HL-60 (cell line): ENCODE data around the gene DUSP5.

Experiments used
- POLR2AphosphoS5 ChIP-seq: IDR thresholded peaks from 2 replicates; pipeline ENCODE4 v1.6.1; 2012; ENCODE audit warnings: low read depth
- TF ChIP-seq, protein P1 (sequence below): IDR thresholded peaks from one replicate; pipeline ENCODE4 v1.5.1; 2011; ENCODE audit warnings: low read length, control low read depth, inconsistent platforms; ENCODE audit not compliant: insufficient read depth
- TF ChIP-seq, protein P2 (sequence below): IDR thresholded peaks from 2 replicates; pipeline ENCODE4 v1.6.1; 2012; ENCODE audit warnings: low read depth; ENCODE audit not compliant: insufficient replicate concordance

DNA sequence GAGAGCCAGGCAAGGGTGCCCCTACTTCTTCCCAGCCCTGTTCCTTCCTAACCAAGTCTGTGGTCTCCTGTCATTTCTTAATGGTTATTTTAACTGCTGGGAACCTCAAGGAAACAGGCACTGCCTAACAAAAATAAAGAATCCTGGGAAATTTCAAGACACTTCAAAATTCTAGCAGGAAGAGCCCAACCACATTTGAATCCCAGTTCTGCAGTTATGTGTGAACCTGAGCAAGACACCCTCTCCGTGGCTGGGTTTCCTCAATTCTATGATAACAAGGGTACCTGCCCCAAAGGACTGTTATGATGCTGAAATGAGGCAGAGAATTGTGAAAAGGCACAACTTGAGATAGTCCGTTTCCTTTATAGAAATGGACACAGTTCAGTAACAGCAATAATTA lies 36.2 kb upstream of the DUSP5 start:
- TF ChIP-seq, protein P1, sequence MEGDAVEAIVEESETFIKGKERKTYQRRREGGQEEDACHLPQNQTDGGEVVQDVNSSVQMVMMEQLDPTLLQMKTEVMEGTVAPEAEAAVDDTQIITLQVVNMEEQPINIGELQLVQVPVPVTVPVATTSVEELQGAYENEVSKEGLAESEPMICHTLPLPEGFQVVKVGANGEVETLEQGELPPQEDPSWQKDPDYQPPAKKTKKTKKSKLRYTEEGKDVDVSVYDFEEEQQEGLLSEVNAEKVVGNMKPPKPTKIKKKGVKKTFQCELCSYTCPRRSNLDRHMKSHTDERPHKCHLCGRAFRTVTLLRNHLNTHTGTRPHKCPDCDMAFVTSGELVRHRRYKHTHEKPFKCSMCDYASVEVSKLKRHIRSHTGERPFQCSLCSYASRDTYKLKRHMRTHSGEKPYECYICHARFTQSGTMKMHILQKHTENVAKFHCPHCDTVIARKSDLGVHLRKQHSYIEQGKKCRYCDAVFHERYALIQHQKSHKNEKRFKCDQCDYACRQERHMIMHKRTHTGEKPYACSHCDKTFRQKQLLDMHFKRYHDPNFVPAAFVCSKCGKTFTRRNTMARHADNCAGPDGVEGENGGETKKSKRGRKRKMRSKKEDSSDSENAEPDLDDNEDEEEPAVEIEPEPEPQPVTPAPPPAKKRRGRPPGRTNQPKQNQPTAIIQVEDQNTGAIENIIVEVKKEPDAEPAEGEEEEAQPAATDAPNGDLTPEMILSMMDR: no peak
- TF ChIP-seq POLR2AphosphoS5: no peak
- TF ChIP-seq, protein P2, sequence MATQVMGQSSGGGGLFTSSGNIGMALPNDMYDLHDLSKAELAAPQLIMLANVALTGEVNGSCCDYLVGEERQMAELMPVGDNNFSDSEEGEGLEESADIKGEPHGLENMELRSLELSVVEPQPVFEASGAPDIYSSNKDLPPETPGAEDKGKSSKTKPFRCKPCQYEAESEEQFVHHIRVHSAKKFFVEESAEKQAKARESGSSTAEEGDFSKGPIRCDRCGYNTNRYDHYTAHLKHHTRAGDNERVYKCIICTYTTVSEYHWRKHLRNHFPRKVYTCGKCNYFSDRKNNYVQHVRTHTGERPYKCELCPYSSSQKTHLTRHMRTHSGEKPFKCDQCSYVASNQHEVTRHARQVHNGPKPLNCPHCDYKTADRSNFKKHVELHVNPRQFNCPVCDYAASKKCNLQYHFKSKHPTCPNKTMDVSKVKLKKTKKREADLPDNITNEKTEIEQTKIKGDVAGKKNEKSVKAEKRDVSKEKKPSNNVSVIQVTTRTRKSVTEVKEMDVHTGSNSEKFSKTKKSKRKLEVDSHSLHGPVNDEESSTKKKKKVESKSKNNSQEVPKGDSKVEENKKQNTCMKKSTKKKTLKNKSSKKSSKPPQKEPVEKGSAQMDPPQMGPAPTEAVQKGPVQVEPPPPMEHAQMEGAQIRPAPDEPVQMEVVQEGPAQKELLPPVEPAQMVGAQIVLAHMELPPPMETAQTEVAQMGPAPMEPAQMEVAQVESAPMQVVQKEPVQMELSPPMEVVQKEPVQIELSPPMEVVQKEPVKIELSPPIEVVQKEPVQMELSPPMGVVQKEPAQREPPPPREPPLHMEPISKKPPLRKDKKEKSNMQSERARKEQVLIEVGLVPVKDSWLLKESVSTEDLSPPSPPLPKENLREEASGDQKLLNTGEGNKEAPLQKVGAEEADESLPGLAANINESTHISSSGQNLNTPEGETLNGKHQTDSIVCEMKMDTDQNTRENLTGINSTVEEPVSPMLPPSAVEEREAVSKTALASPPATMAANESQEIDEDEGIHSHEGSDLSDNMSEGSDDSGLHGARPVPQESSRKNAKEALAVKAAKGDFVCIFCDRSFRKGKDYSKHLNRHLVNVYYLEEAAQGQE: no peak
